ENCODE results near the gene FADS3.

Gene FADS3

GRCh38 chr11:61870541-61871031, 20.8 kb downstream of the FADS3 start:
- H3K4me3 ChIP-seq (ENCODE audit: low read length): no peak overlapping the region
- no peak for TF ChIP-seq ZNF274 (IDR thresholded peaks at IDR 0.05; ENCODE audit: low read depth, low read length)

GRCh38 chr11:61869708-61870451, 21.5 kb downstream of the FADS3 start:
- TF ChIP-seq ZNF274 (IDR thresholded peaks at IDR 0.05; ENCODE audit: low read depth, low read length): no peak
- no peak overlapping the region for H3K4me3 ChIP-seq (ENCODE audit: low read length)

GRCh38 chr11:61869429-61869707, 22.0 kb downstream of the FADS3 start:
- TF ChIP-seq ZNF274 (IDR thresholded peaks at IDR 0.05; ENCODE audit: low read depth, low read length): no peak
- no peak overlapping the region for H3K4me3 ChIP-seq (ENCODE audit: low read length)

- TF ChIP-seq ZNF274 (IDR thresholded peaks at IDR 0.05; ENCODE audit: low read depth, low read length): no peak
Observed at GRCh38 chr11:61868571-61869428, 22.5 kb downstream of the FADS3 start.

GRCh38 chr11:61866958-61867343, 24.4 kb downstream of the FADS3 start:
- no peak overlapping the region for H3K4me3 ChIP-seq (ENCODE audit: low read length)
- no peak for TF ChIP-seq ZNF274 (IDR thresholded peaks at IDR 0.05; ENCODE audit: low read depth, low read length)

More at GRCh38 chr11:61868571-61869428, 22.5 kb downstream of the FADS3 start:
- H3K4me3 ChIP-seq (ENCODE audit: low read length): no peak overlapping the region

DNA sequence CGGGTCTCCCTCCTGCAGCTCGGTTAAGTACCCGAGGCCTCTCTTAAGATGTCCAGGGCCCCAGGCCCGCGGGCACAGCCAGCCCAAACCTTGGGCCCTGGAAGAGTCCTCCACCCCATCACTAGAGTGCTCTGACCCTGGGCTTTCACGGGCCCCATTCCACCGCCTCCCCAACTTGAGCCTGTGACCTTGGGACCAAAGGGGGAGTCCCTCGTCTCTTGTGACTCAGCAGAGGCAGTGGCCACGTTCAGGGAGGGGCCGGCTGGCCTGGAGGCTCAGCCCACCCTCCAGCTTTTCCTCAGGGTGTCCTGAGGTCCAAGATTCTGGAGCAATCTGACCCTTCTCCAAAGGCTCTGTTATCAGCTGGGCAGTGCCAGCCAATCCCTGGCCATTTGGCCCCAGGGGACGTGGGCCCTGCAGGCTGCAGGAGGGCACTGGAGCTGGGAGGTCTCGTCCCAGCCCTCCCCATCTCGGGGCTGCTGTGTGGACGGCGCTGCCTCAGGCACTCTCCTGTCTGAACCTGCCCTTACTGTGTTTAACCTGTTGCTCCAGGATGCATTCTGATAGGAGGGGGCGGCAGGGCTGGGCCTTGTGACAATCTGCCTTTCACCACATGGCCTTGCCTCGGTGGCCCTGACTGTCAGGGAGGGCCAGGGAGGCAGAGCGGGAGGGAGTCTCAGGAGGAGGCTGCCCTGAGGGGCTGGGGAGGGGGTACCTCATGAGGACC, 25.0 kb downstream of the FADS3 start:
- TF ChIP-seq ZNF274 (IDR thresholded peaks at IDR 0.05; ENCODE audit: low read depth, low read length): no peak
- H3K4me3 ChIP-seq (ENCODE audit: low read length): no peak overlapping the region

DNA sequence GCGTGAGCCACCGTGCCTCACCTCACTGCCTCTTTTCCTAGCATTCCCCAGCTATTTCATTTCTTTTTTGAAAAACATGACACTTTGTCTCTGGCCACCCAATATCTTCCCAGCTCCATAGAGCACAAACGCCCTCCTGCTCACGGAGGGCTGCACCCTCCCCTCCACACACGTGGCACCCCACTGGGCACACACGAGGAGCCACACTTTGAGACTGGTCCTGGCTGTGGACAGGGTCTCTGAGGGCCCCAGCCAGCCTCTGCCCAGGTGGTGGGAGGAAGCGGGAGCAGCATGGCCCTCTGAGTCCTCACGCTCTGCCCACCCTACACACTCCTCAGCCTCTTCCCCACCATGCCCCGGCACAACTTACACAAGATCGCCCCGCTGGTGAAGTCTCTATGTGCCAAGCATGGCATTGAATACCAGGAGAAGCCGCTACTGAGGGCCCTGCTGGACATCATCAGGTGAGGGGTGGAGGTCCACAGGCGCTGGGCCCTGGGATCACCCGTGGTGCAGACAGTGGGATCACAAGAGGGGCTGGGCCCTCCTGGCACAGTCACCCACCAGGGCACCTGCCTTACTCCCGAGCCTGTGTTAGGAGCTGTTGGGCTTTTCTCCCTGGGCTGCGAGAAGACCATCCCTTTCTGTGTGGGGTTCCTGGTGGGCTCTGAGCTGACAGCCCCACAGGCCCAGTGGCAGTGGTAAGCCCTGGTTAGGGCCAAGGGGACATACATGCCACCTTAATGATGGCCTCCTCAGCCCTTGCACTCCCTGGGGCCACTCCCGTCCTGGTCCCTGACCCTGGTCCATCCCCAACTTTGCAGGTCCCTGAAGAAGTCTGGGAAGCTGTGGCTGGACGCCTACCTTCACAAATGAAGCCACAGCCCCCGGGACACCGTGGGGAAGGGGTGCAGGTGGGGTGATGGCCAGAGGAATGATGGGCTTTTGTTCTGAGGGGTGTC, 26.2 kb downstream of the FADS3 start:
- TF ChIP-seq ZNF274 (IDR thresholded peaks at IDR 0.05; ENCODE audit: low read depth, low read length): no peak
- H3K4me3 ChIP-seq (ENCODE audit: low read length): no peak overlapping the region

DNA sequence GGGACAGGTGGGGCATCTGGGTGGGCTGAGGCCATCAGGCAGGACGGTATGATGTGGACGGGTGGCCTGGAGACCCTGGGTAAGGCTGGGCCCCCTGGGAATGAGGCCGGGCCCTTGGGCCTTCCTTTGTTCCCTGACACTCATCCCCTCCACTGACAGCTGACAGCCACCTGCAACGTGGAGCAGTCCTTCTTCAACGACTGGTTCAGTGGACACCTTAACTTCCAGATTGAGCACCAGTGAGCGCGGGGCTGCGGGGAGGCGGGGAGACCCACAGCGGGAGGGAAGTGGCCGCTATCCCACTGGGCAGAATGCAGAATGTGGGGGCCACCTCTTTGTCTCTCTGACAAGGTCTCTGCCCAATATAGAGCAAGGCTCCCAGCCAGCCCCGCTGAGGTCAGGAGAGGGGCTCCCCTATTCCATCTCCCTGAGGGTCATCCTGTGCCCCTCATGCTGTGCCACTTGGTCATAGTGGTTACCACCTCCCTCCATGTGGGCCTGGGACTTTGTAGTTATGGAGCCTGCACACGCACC, 27.7 kb downstream of the FADS3 start:
- no peak for TF ChIP-seq ZNF274 (IDR thresholded peaks at IDR 0.05; ENCODE audit: low read depth, low read length)
- no peak overlapping the region for H3K4me3 ChIP-seq (ENCODE audit: low read length)

- no peak overlapping the region for H3K4me3 ChIP-seq (ENCODE audit: low read length)
- TF ChIP-seq ZNF274 (IDR thresholded peaks at IDR 0.05; ENCODE audit: low read depth, low read length): no peak
Observed at GRCh38 chr11:61862714-61863547, 28.4 kb downstream of the FADS3 start.

DNA sequence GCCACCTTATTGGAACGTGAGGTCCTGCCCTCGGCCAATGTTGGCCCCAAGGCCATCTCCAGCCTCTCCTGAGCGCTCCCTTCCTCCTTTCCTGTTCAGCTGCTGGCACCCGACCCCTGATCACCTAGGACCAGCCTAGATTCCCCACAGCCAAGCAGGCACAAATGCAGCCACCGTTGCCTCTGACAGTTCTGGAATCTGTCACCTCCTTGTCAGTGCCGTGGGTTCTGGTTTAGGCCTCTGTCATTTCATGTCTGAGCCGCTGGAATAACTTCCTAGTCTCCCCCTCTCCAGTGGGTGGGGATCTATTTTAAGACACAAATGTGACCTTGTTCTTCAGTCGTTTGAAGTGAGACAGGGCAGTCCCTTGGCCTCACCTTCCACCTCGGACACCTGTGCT, 29.7 kb downstream of the FADS3 start:
- no peak for TF ChIP-seq ZNF274 (IDR thresholded peaks at IDR 0.05; ENCODE audit: low read depth, low read length)
- no peak overlapping the region for H3K4me3 ChIP-seq (ENCODE audit: low read length)

- TF ChIP-seq ZNF274 (IDR thresholded peaks at IDR 0.05; ENCODE audit: low read depth, low read length): no peak
- no peak overlapping the region for H3K4me3 ChIP-seq (ENCODE audit: low read length)
Observed at GRCh38 chr11:61860054-61860903, 31.1 kb downstream of the FADS3 start.

All from GM08714 (cell line).